ENCODE data around the gene PKDREJ.

GRCh38 chr22:46244771-46245170 lies 18.4 kb downstream of the PKDREJ start:
- TF ChIP-seq EZH2 (IDR thresholded peaks at IDR 0.05; ENCODE audit: insufficient read depth, poor library complexity, severe bottlenecking) (no peak), EZH2phosphoT487 (IDR thresholded peaks at IDR 0.05; ENCODE audit: insufficient read depth, low read depth) (no peak)
